Liver (tissue), 9 donors: Measurements from ENCODE around the gene ATP2B1. TPM values are rescaled to one million over a fixed set of nuclear protein-coding genes. Genes with fewer than 3 reads are reported as not detected.

ENCODE experiments used
- DNase-seq: peaks from one replicate; pipeline ENCODE4 v3.0.0-alpha.2; 2017; ENCODE audit warnings: low spot score
- H3K27ac ChIP-seq, 2 donors: one replicate each; pipeline ENCODE4 v1.7.0; 2013; ENCODE audit warnings: inconsistent platforms in 2 of 2, low read length in 2 of 2, control low read depth in 1 of 2, low read depth in 1 of 2, mild to moderate bottlenecking in 1 of 2
- H3K27me3 ChIP-seq, 4 donors: one replicate each; pipeline versions ENCODE4 v1.6.1 to v1.7.0; 2013; ENCODE audit warnings: low read length in 3 of 4, inconsistent platforms in 1 of 4, mild to moderate bottlenecking in 1 of 4, moderate library complexity in 1 of 4; ENCODE audit not compliant: control insufficient read depth in 4 of 4, insufficient read depth in 4 of 4
- H3K36me3 ChIP-seq, 4 donors: one replicate each; pipeline versions ENCODE4 v1.6.1 to v1.7.0; 2013; ENCODE audit warnings: low read length in 3 of 4, mild to moderate bottlenecking in 3 of 4, low read depth in 1 of 4, moderate library complexity in 1 of 4; ENCODE audit not compliant: control insufficient read depth in 4 of 4, insufficient read depth in 3 of 4
- H3K4me1 ChIP-seq, 4 donors: one replicate each; pipeline versions ENCODE4 v1.6.1 to v1.7.0; 2013; ENCODE audit warnings: low read length in 3 of 4, mild to moderate bottlenecking in 3 of 4, moderate library complexity in 1 of 4; ENCODE audit not compliant: control insufficient read depth in 4 of 4, insufficient read depth in 4 of 4
- H3K4me3 ChIP-seq, 3 donors: one replicate each; pipeline versions ENCODE4 v1.6.1 to v1.7.0; 2013; ENCODE audit warnings: low read length in 3 of 3, control low read depth in 1 of 3, low read depth in 1 of 3, mild to moderate bottlenecking in 1 of 3
- H3K9ac ChIP-seq, 2 donors: one replicate each; pipeline ENCODE4 v1.7.0; 2013; ENCODE audit warnings: low read length in 2 of 2, mild to moderate bottlenecking in 2 of 2, moderate library complexity in 2 of 2, control low read depth in 1 of 2, low read depth in 1 of 2
- H3K9me3 ChIP-seq, 4 donors: one replicate each; pipeline versions ENCODE4 v1.6.1 to v1.7.0; 2013; ENCODE audit warnings: low read length in 3 of 4; ENCODE audit not compliant: control insufficient read depth in 4 of 4
- ATF3 ChIP-seq: IDR thresholded peaks from 2 replicates; pipeline ENCODE4 v1.6.1; 2016; ENCODE audit warnings: antibody characterized with exemption
- CTCF ChIP-seq: fragments of 150-350 bp; IDR thresholded peaks from 2 replicates; pipeline ENCODE4 v1.5.1; 2017; ENCODE audit warnings: improper control_type of control experiment, low read depth, low read length; ENCODE audit not compliant: missing input control
- FOXA1 ChIP-seq: IDR thresholded peaks from 2 replicates; pipeline ENCODE4 v1.6.1; 2016; ENCODE audit warnings: antibody characterized with exemption
- FOXA2 ChIP-seq: IDR thresholded peaks from 2 replicates; pipeline ENCODE4 v1.6.1; 2016; ENCODE audit warnings: antibody characterized with exemption
- GABPA ChIP-seq, 2 donors: IDR thresholded peaks in 1 of 2; conservative IDR thresholded peaks in 1 of 2; 2 replicates each; pipeline ENCODE4 v1.6.1; 2016; ENCODE audit warnings: antibody characterized with exemption in 2 of 2, mild to moderate bottlenecking in 1 of 2, moderate library complexity in 1 of 2
- HNF4A ChIP-seq, 2 donors: conservative IDR thresholded peaks; 2 replicates each; pipeline ENCODE4 v1.6.1; 2016; ENCODE audit warnings: antibody characterized with exemption in 2 of 2, mild to moderate bottlenecking in 2 of 2
- MAX ChIP-seq: IDR thresholded peaks from 2 replicates; pipeline ENCODE4 v1.6.1; 2016; ENCODE audit warnings: antibody characterized with exemption
- RXRA ChIP-seq, 2 donors: IDR thresholded peaks; 2 replicates each; pipeline ENCODE4 v1.6.1; 2017 to 2018; ENCODE audit warnings: antibody characterized with exemption in 2 of 2, mild to moderate bottlenecking in 1 of 2
- SP1 ChIP-seq: IDR thresholded peaks from 2 replicates; pipeline ENCODE4 v1.6.1; 2018; ENCODE audit warnings: antibody characterized with exemption, mild to moderate bottlenecking
- YY1 ChIP-seq: IDR thresholded peaks from 2 replicates; pipeline ENCODE4 v1.6.1; 2016; ENCODE audit warnings: antibody characterized with exemption, mild to moderate bottlenecking
- ZBTB33 ChIP-seq: IDR thresholded peaks from 2 replicates; pipeline ENCODE4 v1.6.1; 2016; ENCODE audit warnings: antibody characterized with exemption
- WGBS: extraction: QIAGEN DNeasy Blood & Tissue Kit; methylation state at CpG from one replicate; pipeline ENCODE4 v1.1.7; 2013; 5-methylcytosine and 5-hydroxymethylcytosine counted together
- polyA plus RNA-seq, 2 donors: library from polyadenylated mRNA; stranded (reverse) in 1 of 2; unstranded in 1 of 2; fragments of 200-250 nt in 1 of 2; fragments of >200 nt in 1 of 2; fragmentation: Nextera tagmentation in 1 of 2; extraction: Ambion mirVana in 1 of 2; gene quantifications; one replicate each; pipeline versions ENCODE4 v1.2.1 to v1.2.3, GENCODE V29; 2013 to 2015
- total RNA-seq, 2 donors: library from RNA; depleted of rRNA; stranded (reverse); fragments of >200 nt; gene quantifications; one replicate each; pipeline ENCODE4 v1.2.3, GENCODE V29; 2014
- donor health status: healthy.
- donor health status: healthy.
- donor health status: healthy.
- donor health status: healthy.
- donor health status: healthy.

The ATP2B1 gene
- total and polyA plus RNA-seq, 4 donors, result 7.3 to 41.1 (median 22.8) TPM

- TF ChIP-seq ZBTB33, result no peak
- TF ChIP-seq HNF4A (conservative IDR thresholded peaks at IDR 0.05), result no peak
- no peak for TF ChIP-seq CTCF
Observed at GRCh38 chr12:89650239-89650638, 58.4 kb downstream of the ATP2B1 start (continued).

- Histone ChIP-seq H3K36me3 (peaks cover 0 to 3% (median 0%) of the 10 kb centered on the region in 4 donors), H3K9ac (no peak overlapping the region), H3K4me1 (peaks cover 0 to 4% (median 0%) of the 10 kb centered on the region in 4 donors), H3K9me3 (no peaks in the 10 kb centered on the region), H3K4me3 (no peak overlapping the region), H3K27ac (no peak overlapping the region), H3K27me3 (no peaks in the 10 kb centered on the region)
- TF ChIP-seq CTCF (no peak), SP1 (no peak), ZBTB33 (no peak), FOXA2 (no peak), FOXA1 (no peak), ATF3 (no peak), YY1 (no peak), RXRA (IDR thresholded peaks at IDR 0.05) (no peak), MAX (no peak), GABPA (IDR thresholded peaks at IDR 0.05 in 1 of 2, conservative IDR thresholded peaks at IDR 0.05 in 1 of 2) (no peak)
- 97% methylated on average over 3 of the region's 3 CpGs for WGBS
- no peak for DNase-seq
Observed at GRCh38 chr12:89649820-89650219, 58.8 kb downstream of the ATP2B1 start.
